GM20000 (cell line): ENCODE measurements around the gene HDDC3.

Experiments used
- DNase-seq: peaks from one replicate; pipeline ENCODE4 v3.0.0; 2012; ENCODE audit warnings: low spot score
- CTCF ChIP-seq: IDR thresholded peaks from 2 replicates; pipeline ENCODE4 v1.5.1; 2012; ENCODE audit warnings: mild to moderate bottlenecking, control low read depth; ENCODE audit errors: extremely low read depth, missing control alignments

Gene HDDC3

GRCh38 chr15:90901175-90902039 is 30.9 kb downstream of the HDDC3 start:
- no peak for TF ChIP-seq CTCF
- DNase-seq = peak; percentile 44

- DNase-seq = peak; percentile 83
Measured at GRCh38 chr15:90897131-90897655, 35.2 kb downstream of the HDDC3 start.

GRCh38 chr15:90895571-90896117 is 36.7 kb downstream of the HDDC3 start:
- DNase-seq = no peak
- no peak for TF ChIP-seq CTCF

- DNase-seq = no peak
- TF ChIP-seq CTCF = no peak
Measured at GRCh38 chr15:90893175-90894090, 38.9 kb downstream of the HDDC3 start.

- TF ChIP-seq CTCF = no peak
- no peak for DNase-seq
Measured at GRCh38 chr15:90892498-90893174, 39.7 kb downstream of the HDDC3 start.

GRCh38 chr15:90892023-90892422 is 40.3 kb downstream of the HDDC3 start:
- no peak for TF ChIP-seq CTCF
- DNase-seq = no peak

- DNase-seq = no peak
Measured at GRCh38 chr15:90891346-90891949, 40.9 kb downstream of the HDDC3 start.

More at GRCh38 chr15:90891346-90891949, 40.9 kb downstream of the HDDC3 start:
- TF ChIP-seq CTCF = no peak
